ENCODE measurements around the gene VGLL4. TPM values are rescaled to one million over a fixed set of nuclear protein-coding genes. Genes with fewer than 3 reads are reported as not detected.

The VGLL4 gene
- polyA plus RNA-seq, 2 of the 4 experiments (the other 2 are of a cell fraction) = 24.7 to 28.1 TPM

DNA sequence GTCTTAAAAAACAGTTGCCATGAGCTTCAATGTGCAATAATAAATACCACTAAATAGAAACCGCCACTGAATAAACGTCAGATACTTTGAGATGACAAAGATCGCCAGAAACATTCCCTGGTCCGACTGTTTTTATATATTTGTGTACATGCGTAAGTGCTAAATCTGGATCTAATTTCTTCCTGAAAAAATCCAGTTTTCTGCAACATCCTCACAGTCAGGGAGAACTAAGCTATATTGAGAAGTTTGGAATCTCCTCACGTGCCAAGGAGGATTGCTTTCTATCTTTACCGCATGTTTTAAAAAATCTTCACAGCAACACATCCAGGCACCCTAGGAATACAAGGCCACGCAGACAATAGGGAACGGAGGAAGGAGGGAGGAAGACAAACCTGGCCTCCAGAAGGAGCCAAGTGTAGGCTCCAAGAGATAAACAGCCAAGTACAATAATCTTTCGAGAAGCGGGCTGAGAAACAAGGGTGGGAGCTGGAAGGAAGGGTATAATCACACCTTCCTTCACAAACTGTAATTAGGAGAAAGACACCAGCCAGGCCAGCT, 5.7 kb downstream of the VGLL4 start:
- Histone ChIP-seq H3K4me1 (peaks cover 24% of the 10 kb centered on the region; the same call in 2 of the 3 replicates), H3K4me3 (no peak overlapping the region), H3K9me3 (no peaks in the 10 kb centered on the region), H3K4me2 (no peak overlapping the region), H3K27ac (no peak overlapping the region)
- TF ChIP-seq HOXA7 (CRISPR knock-in tag; IDR thresholded peaks at IDR 0.05) (no peak), ZNF302 (CRISPR knock-in tag; IDR thresholded peaks at IDR 0.05) (no peak), HEYL (CRISPR knock-in tag; IDR thresholded peaks at IDR 0.05) (no peak), NFE2L2 (conservative IDR thresholded peaks at IDR 0.05; ENCODE audit: low read length) (no peak), E2F6 (IDR thresholded peaks at IDR 0.05; ENCODE audit: borderline replicate concordance, low read depth) (no peak), MAX (IDR thresholded peaks at IDR 0.05) (no peak), MAFK (IDR thresholded peaks at IDR 0.05; ENCODE audit: partially characterized antibody) (no peak), TP53 (CRISPR knock-in tag; IDR thresholded peaks at IDR 0.05) (no peak)
- TF ChIP-seq, protein P1, sequence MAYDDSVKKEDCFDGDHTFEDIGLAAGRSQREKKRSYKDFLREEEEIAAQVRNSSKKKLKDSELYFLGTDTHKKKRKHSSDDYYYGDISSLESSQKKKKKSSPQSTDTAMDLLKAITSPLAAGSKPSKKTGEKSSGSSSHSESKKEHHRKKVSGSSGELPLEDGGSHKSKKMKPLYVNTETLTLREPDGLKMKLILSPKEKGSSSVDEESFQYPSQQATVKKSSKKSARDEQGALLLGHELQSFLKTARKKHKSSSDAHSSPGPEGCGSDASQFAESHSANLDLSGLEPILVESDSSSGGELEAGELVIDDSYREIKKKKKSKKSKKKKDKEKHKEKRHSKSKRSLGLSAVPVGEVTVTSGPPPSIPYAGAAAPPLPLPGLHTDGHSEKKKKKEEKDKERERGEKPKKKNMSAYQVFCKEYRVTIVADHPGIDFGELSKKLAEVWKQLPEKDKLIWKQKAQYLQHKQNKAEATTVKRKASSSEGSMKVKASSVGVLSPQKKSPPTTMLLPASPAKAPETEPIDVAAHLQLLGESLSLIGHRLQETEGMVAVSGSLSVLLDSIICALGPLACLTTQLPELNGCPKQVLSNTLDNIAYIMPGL (CRISPR knock-in tag; IDR thresholded peaks at IDR 0.05; ENCODE audit: borderline replicate concordance) = no peak
- TF ChIP-seq, protein P2, sequence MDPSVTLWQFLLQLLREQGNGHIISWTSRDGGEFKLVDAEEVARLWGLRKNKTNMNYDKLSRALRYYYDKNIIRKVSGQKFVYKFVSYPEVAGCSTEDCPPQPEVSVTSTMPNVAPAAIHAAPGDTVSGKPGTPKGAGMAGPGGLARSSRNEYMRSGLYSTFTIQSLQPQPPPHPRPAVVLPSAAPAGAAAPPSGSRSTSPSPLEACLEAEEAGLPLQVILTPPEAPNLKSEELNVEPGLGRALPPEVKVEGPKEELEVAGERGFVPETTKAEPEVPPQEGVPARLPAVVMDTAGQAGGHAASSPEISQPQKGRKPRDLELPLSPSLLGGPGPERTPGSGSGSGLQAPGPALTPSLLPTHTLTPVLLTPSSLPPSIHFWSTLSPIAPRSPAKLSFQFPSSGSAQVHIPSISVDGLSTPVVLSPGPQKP (IDR thresholded peaks at IDR 0.05; ENCODE audit: low read depth, low read length) = no peak
- ChIA-PET CTCF (interaction anchor here (1.0 to 4.8 kb wide), 5 partner anchors 14 to 259 kb away, joined by 3 to 26 read pairs (median 4); no protein-coding TSS in a partner anchor), POLR2A (no interaction called here)
- WGBS (ENCODE audit: missing lambda C conversion rate) = 84% methylated on average over 11 of the region's 11 CpGs
- ATAC-seq = no peak
- no peak for DNase-seq (ENCODE audit: low read depth in 1 of 2, low spot score in 1 of 2)
- FAIRE-seq = no peak

DNA sequence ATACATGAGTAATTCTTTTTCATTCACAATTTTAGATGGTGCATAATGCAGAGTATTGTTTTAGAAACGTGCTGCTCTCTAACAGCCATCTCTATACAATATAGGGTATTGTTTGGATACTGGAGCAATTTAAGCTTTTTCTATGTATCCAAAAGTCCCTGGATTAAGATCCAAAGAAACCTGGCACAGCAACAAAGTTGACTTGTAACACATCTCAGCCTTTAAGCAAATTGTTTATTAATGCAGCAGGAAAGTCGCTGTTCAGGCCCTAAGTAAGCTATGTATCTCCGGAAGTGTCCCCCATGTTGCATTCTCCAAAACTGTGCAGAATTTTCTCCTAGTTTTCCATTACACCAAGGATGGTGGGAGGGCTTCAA, 7.3 kb downstream of the VGLL4 start:
- H3K27ac ChIP-seq = no peak overlapping the region
- no peak for DNase-seq (ENCODE audit: low read depth in 1 of 2, low spot score in 1 of 2)
- TF ChIP-seq NPAS2 (CRISPR knock-in tag; IDR thresholded peaks at IDR 0.05; ENCODE audit: borderline replicate concordance) (no peak), HDAC2 (IDR thresholded peaks at IDR 0.05) (no peak), EHMT2 (IDR thresholded peaks at IDR 0.05; ENCODE audit: low read depth) (no peak), BHLHE40 (IDR thresholded peaks at IDR 0.05; ENCODE audit: low read depth, low read length) (no peak), PBX3 (IDR thresholded peaks at IDR 0.05) (no peak), ZC3H11A (IDR thresholded peaks at IDR 0.05) (no peak)
- TF ChIP-seq, protein P3, sequence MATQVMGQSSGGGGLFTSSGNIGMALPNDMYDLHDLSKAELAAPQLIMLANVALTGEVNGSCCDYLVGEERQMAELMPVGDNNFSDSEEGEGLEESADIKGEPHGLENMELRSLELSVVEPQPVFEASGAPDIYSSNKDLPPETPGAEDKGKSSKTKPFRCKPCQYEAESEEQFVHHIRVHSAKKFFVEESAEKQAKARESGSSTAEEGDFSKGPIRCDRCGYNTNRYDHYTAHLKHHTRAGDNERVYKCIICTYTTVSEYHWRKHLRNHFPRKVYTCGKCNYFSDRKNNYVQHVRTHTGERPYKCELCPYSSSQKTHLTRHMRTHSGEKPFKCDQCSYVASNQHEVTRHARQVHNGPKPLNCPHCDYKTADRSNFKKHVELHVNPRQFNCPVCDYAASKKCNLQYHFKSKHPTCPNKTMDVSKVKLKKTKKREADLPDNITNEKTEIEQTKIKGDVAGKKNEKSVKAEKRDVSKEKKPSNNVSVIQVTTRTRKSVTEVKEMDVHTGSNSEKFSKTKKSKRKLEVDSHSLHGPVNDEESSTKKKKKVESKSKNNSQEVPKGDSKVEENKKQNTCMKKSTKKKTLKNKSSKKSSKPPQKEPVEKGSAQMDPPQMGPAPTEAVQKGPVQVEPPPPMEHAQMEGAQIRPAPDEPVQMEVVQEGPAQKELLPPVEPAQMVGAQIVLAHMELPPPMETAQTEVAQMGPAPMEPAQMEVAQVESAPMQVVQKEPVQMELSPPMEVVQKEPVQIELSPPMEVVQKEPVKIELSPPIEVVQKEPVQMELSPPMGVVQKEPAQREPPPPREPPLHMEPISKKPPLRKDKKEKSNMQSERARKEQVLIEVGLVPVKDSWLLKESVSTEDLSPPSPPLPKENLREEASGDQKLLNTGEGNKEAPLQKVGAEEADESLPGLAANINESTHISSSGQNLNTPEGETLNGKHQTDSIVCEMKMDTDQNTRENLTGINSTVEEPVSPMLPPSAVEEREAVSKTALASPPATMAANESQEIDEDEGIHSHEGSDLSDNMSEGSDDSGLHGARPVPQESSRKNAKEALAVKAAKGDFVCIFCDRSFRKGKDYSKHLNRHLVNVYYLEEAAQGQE (IDR thresholded peaks at IDR 0.05) = no peak
- 83% methylated on average over 3 of the region's 3 CpGs for WGBS (ENCODE audit: missing lambda C conversion rate)
- POLR2A ChIA-PET = no interaction called here
- peaks cover 22% of the 10 kb centered on the region; the same call in 2 of the 3 replicates for H3K4me1 ChIP-seq
- CTCF ChIA-PET = no interaction called here
- ATAC-seq = no peak
- H3K4me2 ChIP-seq = no peak overlapping the region
- H3K9me3 ChIP-seq = no peaks in the 10 kb centered on the region
- no peak for FAIRE-seq
- no peak overlapping the region for H3K4me3 ChIP-seq

All from A549 (cell line).